Measurements from ENCODE around the gene URGCP. TPM values are rescaled to one million over a fixed set of nuclear protein-coding genes. Genes with fewer than 3 reads are reported as not detected.

The URGCP gene
- total RNA-seq, 4 donors from 2014 or later: 27.0 to 51.3 (median 40.0) TPM

DNA sequence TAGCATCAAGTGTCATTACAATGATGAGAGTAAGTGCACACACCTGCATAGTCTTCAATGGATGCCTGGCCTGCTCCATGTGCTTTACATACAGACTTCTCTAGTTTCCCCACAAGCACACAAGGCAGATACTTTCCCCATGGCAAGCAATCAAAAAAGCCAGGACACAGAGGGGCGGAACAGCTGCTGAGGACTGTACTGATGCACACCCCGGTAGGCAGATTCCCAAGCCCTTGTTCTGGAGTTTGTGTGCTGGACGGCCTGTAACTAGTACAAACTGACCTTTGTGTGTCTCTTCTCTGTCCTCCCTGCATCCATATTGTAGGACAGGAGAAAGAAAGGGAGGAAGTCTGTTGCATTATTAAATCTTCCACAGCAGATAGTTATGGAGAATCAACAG, 45.6 kb upstream of the URGCP start:
- H3K27ac ChIP-seq (replicated peaks in 1 of 4): no peak overlapping the region
- no peaks in the 10 kb centered on the region for H3K4me1 ChIP-seq
- TF ChIP-seq EP300 (IDR thresholded peaks at IDR 0.05): no peak
- TF ChIP-seq POLR2AphosphoS5 (IDR thresholded peaks at IDR 0.05): no peak
- no peak for TF ChIP-seq POLR2A (IDR thresholded peaks at IDR 0.05; ENCODE audit: low read depth)
- TF ChIP-seq, protein P1, sequence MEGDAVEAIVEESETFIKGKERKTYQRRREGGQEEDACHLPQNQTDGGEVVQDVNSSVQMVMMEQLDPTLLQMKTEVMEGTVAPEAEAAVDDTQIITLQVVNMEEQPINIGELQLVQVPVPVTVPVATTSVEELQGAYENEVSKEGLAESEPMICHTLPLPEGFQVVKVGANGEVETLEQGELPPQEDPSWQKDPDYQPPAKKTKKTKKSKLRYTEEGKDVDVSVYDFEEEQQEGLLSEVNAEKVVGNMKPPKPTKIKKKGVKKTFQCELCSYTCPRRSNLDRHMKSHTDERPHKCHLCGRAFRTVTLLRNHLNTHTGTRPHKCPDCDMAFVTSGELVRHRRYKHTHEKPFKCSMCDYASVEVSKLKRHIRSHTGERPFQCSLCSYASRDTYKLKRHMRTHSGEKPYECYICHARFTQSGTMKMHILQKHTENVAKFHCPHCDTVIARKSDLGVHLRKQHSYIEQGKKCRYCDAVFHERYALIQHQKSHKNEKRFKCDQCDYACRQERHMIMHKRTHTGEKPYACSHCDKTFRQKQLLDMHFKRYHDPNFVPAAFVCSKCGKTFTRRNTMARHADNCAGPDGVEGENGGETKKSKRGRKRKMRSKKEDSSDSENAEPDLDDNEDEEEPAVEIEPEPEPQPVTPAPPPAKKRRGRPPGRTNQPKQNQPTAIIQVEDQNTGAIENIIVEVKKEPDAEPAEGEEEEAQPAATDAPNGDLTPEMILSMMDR (IDR thresholded peaks at IDR 0.05): no peak
- no peak for DNase-seq (ENCODE audit: extremely low spot score)
- no peak overlapping the region for H3K4me3 ChIP-seq
- H3K27me3 ChIP-seq: no peaks in the 10 kb centered on the region
- H3K9me3 ChIP-seq: no peaks in the 10 kb centered on the region
- intact Hi-C loops (cut with DNase I): no loop called here
- peaks cover 32 to 86% (median 64%) of the 10 kb centered on the region in 4 donors for H3K36me3 ChIP-seq
- WGBS: 94% methylated on average over 3 of the region's 3 CpGs

DNA sequence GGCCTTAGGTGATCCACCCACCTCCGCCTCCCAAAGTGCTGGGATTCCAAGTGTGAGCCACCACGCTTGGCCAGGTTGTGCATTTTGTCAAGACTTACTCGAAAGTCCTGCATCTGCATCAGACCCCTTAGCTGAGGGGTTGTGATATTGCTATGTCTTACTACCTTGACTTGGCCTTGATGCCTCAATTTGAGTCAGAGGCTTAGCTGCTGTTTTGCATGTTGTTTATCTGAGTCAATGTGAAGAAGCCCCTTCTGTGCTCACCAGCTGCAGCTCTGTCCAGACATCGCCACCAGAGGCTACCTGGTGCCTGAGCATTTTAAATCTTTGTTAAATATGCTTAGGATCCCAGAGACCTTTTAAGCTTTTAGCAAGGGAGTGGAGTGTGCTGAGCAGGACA, 37.9 kb upstream of the URGCP start:
- TF ChIP-seq, protein P1 (IDR thresholded peaks at IDR 0.05): no peak
- TF ChIP-seq POLR2A (IDR thresholded peaks at IDR 0.05; ENCODE audit: low read depth): no peak
- no peak for TF ChIP-seq POLR2AphosphoS5 (IDR thresholded peaks at IDR 0.05)
- no peak for TF ChIP-seq EP300 (IDR thresholded peaks at IDR 0.05)
- 88% methylated on average over 3 of the region's 4 CpGs for whole genome bisulfite sequencing
- Histone ChIP-seq H3K27me3 (no peaks in the 10 kb centered on the region), H3K27ac (replicated peaks in 1 of 4) (no peak overlapping the region), H3K4me1 (no peaks in the 10 kb centered on the region), H3K9me3 (no peaks in the 10 kb centered on the region), H3K4me3 (no peak overlapping the region), H3K36me3 (peaks cover 7 to 48% (median 40%) of the 10 kb centered on the region in 4 donors)
- intact Hi-C loops (cut with DNase I): no loop called here
- DNase-seq (ENCODE audit: extremely low spot score): no peak

DNA sequence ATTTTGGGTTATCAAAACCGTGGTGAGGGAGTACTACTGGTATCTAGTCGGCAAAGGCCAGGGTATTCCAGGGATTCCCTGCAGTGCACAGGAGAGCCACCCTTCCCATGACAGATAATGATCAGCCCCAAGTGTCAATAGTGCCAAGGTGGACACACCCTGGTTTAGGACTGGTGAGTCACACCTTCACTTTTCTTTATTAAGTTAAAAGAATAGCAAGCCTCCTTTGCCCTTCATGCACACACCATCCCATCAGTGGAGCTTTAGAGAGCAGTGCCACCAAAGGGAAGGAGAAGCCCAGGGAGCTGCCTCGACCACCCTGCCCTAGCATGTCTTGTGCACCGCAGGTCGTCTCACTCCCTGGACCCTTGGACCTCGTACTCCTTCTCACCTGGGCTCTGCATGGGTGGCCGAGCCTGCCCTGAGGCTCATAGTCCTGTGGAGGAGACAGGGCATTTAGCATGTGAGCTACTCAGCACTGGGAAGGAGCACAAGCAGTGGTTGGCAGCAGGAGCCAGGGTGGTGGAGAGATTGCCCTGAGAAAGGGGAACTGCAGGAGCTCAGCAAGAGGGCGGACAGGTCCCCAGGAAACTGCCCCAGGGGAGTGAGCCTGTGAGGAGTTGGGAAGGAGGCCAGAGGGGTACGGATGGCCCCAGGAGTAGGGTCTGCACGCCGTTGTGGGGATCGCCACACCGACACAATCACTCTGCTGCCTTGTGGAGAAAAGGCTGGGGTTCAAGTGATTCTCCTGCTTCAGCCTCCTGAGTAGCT, 37.2 kb upstream of the URGCP start:
- intact Hi-C loops (cut with DNase I): no loop called here
- no peak overlapping the region for H3K27ac ChIP-seq (replicated peaks in 1 of 4)
- no peaks in the 10 kb centered on the region for H3K4me1 ChIP-seq
- no peaks in the 10 kb centered on the region for H3K27me3 ChIP-seq
- 94% methylated on average over 10 of the region's 13 CpGs for WGBS
- TF ChIP-seq POLR2AphosphoS5 (IDR thresholded peaks at IDR 0.05): no peak
- TF ChIP-seq POLR2A (IDR thresholded peaks at IDR 0.05; ENCODE audit: low read depth): no peak
- no peak for TF ChIP-seq EP300 (IDR thresholded peaks at IDR 0.05)
- TF ChIP-seq, protein P1 (IDR thresholded peaks at IDR 0.05): no peak
- H3K36me3 ChIP-seq: peaks cover 11 to 49% (median 34%) of the 10 kb centered on the region in 4 donors
- no peaks in the 10 kb centered on the region for H3K9me3 ChIP-seq
- DNase-seq (ENCODE audit: extremely low spot score): no peak
- H3K4me3 ChIP-seq: no peak overlapping the region

DNA sequence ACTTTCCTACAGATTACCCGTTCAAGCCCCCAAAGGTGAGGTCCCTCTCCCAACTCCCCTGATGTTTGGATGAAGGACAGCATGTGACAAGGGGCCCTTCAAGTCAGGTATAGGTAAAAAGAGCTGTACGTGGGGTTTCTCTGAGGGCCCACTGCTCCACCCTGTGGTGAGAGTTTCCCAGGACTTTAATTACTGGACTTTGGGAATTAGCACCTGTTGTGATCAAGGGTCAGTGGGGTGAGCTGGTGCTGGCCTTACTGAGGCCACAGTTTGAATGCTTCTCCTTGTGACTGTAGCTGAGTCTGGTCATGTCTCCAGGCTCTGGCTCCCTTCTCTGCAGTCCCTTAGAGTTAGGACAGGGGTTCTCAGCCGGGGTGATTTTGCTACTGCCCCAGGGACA, 36.6 kb upstream of the URGCP start:
- Histone ChIP-seq H3K36me3 (peaks cover 11 to 44% (median 29%) of the 10 kb centered on the region in 4 donors), H3K9me3 (no peaks in the 10 kb centered on the region), H3K27me3 (no peaks in the 10 kb centered on the region), H3K4me3 (no peak overlapping the region), H3K4me1 (no peaks in the 10 kb centered on the region), H3K27ac (replicated peaks in 1 of 4) (no peak overlapping the region)
- 71% methylated on average over 3 of the region's 3 CpGs for WGBS
- intact Hi-C loops (cut with DNase I): no loop called here
- no peak for DNase-seq (ENCODE audit: extremely low spot score)
- TF ChIP-seq POLR2A (IDR thresholded peaks at IDR 0.05; ENCODE audit: low read depth): no peak
- no peak for TF ChIP-seq POLR2AphosphoS5 (IDR thresholded peaks at IDR 0.05)
- TF ChIP-seq EP300 (IDR thresholded peaks at IDR 0.05): no peak
- TF ChIP-seq, protein P1 (IDR thresholded peaks at IDR 0.05): no peak
